GM12878 (cell line): Measurements from ENCODE around the gene TNFRSF1B. TPM values are rescaled to one million over a fixed set of nuclear protein-coding genes. Genes with fewer than 3 reads are reported as not detected.

ENCODE experiments used
- ATAC-seq: fragments of 200-7000 bp; cut with Tn5 transposase; 3 replicates; pipeline ENCODE4 v1.9.1; 2020; ENCODE audit warnings: mild to moderate bottlenecking, moderate library complexity
- BruUV-seq: library from RNA; stranded (reverse); fragments of 400-500 nt; replicated peaks from 2 replicates; lab custom pipeline; 2021; lab: Mats Ljungman, UMichigan
- CTCF ChIA-PET: fragments of 300-600 bp; sonication (Branson Sonifier 250); formaldehyde crosslinking; extraction: SDS; loops from one replicate; lab custom pipeline; 2021; ENCODE audit warnings: inconsistent platforms; lab: Yijun Ruan, JAX
- POLR2A ChIA-PET: fragments of 350-600 bp; formaldehyde crosslinking; extraction: SDS; loops from one replicate; lab custom pipeline; 2021; ENCODE audit warnings: inconsistent platforms; lab: Charles Lee
- RAD21 ChIA-PET: fragments of 300-600 bp; sonication (Branson Sonifier 250); formaldehyde crosslinking; loops from one replicate; lab custom pipeline; 2023; ENCODE audit warnings: antibody characterized with exemption; ENCODE audit not compliant: unreplicated experiment; lab: Charles Lee
- SMC1A ChIA-PET: fragments of 300-600 bp; sonication (Branson Sonifier 250); formaldehyde crosslinking; loops from one replicate; lab custom pipeline; 2023; ENCODE audit not compliant: unreplicated experiment, uncharacterized antibody; lab: Charles Lee
- DNase-seq: peaks from one replicate; pipeline ENCODE4 v3.0.0-alpha.2; 2011; ENCODE audit warnings: low read depth, low spot score
- FAIRE-seq: peaks from 3 replicates; lab custom pipeline; 2011; peaks lifted over from hg19 to GRCh38; lab: Jason Lieb, UNC
- H2AFZ ChIP-seq: 2 replicates; pipeline ENCODE4 v1.6.0; 2011; ENCODE audit warnings: low read depth, low read length, control low read depth; ENCODE audit not compliant: control insufficient read depth
- H3K27ac ChIP-seq: 2 replicates; pipeline ENCODE4 v1.5.1; 2011; ENCODE audit warnings: control low read depth; ENCODE audit not compliant: control insufficient read depth, insufficient read depth
- H3K27me3 ChIP-seq, 2 experiments: replicated peaks in 1 of 2; 2 replicates each; pipeline versions ENCODE4 v1.6.0 to v1.6.1; 2011; ENCODE audit warnings: low read length in 1 of 2; ENCODE audit not compliant: control insufficient read depth in 2 of 2, insufficient read depth in 2 of 2
- H3K36me3 ChIP-seq, 2 experiments: 2 replicates each; pipeline ENCODE4 v1.5.1; 2011; ENCODE audit warnings: low read length in 1 of 2; ENCODE audit not compliant: control insufficient read depth in 2 of 2, insufficient read depth in 2 of 2
- H3K4me1 ChIP-seq: 2 replicates; pipeline ENCODE4 v1.6.1; 2011; ENCODE audit warnings: mild to moderate bottlenecking, low read length, moderate library complexity, mixed read lengths; ENCODE audit not compliant: control insufficient read depth, insufficient read depth
- H3K4me2 ChIP-seq: 2 replicates; pipeline ENCODE4 v1.6.0; 2011; ENCODE audit warnings: control low read depth; ENCODE audit not compliant: control insufficient read depth, insufficient read depth
- H3K4me3 ChIP-seq: fragments of 200-600 bp; sonication (generic); 2 replicates; pipeline ENCODE4 v1.5.1; 2016
- H3K79me2 ChIP-seq: 2 replicates; pipeline ENCODE4 v1.6.0; 2011; ENCODE audit warnings: low read length; ENCODE audit not compliant: control insufficient read depth, insufficient read depth
- H3K9ac ChIP-seq: 2 replicates; pipeline ENCODE4 v1.8.0; 2011; ENCODE audit warnings: low read length, control low read depth, mixed read lengths; ENCODE audit not compliant: control insufficient read depth, insufficient read depth
- H3K9me3 ChIP-seq: replicated peaks from 3 replicates; pipeline ENCODE4 v1.5.1; 2011; ENCODE audit warnings: mild to moderate bottlenecking, low read length; ENCODE audit not compliant: control insufficient read depth, insufficient read depth
- H4K20me1 ChIP-seq: 2 replicates; pipeline ENCODE4 v1.6.0; 2011; ENCODE audit not compliant: control insufficient read depth, insufficient read depth
- BRCA1 ChIP-seq: IDR thresholded peaks from 2 replicates; pipeline ENCODE4 v1.6.1; 2011; ENCODE audit warnings: low read depth, low read length, improper control_type of control experiment
- CBFB ChIP-seq: IDR thresholded peaks from 2 replicates; pipeline ENCODE4 v1.6.1; 2016; ENCODE audit warnings: antibody characterized with exemption, low read depth
- GABPA ChIP-seq: IDR thresholded peaks from 2 replicates; pipeline ENCODE4 v1.6.1; 2014; ENCODE audit warnings: antibody characterized with exemption, low read depth, mild to moderate bottlenecking, inconsistent platforms
- NFIC ChIP-seq: IDR thresholded peaks from 2 replicates; pipeline ENCODE4 v1.6.1; 2012; ENCODE audit warnings: low read depth, mild to moderate bottlenecking, inconsistent platforms, low read length, moderate library complexity
- NR2C1 ChIP-seq: fragments of 450-650 bp; IDR thresholded peaks from 2 replicates; pipeline ENCODE4 v1.6.1; 2017; ENCODE audit warnings: antibody characterized with exemption, mild to moderate bottlenecking, moderate library complexity
- NR2F1 ChIP-seq: fragments of 450-650 bp; conservative IDR thresholded peaks from 2 replicates; pipeline ENCODE4 v1.6.1; 2017; ENCODE audit warnings: mild to moderate bottlenecking
- RAD51 ChIP-seq: fragments of 450-650 bp; IDR thresholded peaks from 2 replicates; pipeline ENCODE4 v1.6.1; 2016; ENCODE audit warnings: moderate library complexity, mild to moderate bottlenecking, inconsistent platforms
- RB1 ChIP-seq: fragments of 450-650 bp; formaldehyde crosslinking; IDR thresholded peaks from 2 replicates; pipeline ENCODE4 v1.6.1; 2017; ENCODE audit warnings: mild to moderate bottlenecking, borderline replicate concordance
- RELA ChIP-seq: fragments of 450-650 bp; IDR thresholded peaks from 2 replicates; pipeline ENCODE4 v1.8.0; 2014; ENCODE audit warnings: borderline replicate concordance; ENCODE audit not compliant: partially characterized antibody
- SREBF2 ChIP-seq: IDR thresholded peaks from 2 replicates; pipeline ENCODE4 v1.6.1; 2012; ENCODE audit warnings: mild to moderate bottlenecking, low read length
- SUZ12 ChIP-seq: fragments of 200-600 bp; sonication (generic); IDR thresholded peaks from one replicate; pipeline ENCODE4 v1.6.1; 2018; ENCODE audit warnings: antibody characterized with exemption, mild to moderate bottlenecking; ENCODE audit not compliant: unreplicated experiment
- YY1 ChIP-seq: IDR thresholded peaks from 2 replicates; pipeline ENCODE4 v1.6.1; 2011; ENCODE audit warnings: low read depth, mild to moderate bottlenecking, low read length
- ZNF207 ChIP-seq: fragments of 450-650 bp; IDR thresholded peaks from 2 replicates; pipeline ENCODE4 v1.6.1; 2014; ENCODE audit warnings: antibody characterized with exemption, mild to moderate bottlenecking, borderline replicate concordance
- ZNF24 ChIP-seq: fragments of 450-650 bp; IDR thresholded peaks from 2 replicates; pipeline ENCODE4 v1.6.1; 2017; ENCODE audit warnings: antibody characterized with exemption, mild to moderate bottlenecking
- ZNF384 ChIP-seq: IDR thresholded peaks from 2 replicates; pipeline ENCODE4 v1.6.1; 2012; ENCODE audit warnings: low read depth, mild to moderate bottlenecking, low read length, improper control_type of control experiment, borderline replicate concordance
- WGBS: methylation state at CpG from one replicate; pipeline ENCODE4 v1.1.6; 2016; ENCODE audit warnings: low lambda C conversion rate; ENCODE audit not compliant: insufficient replicate concordance, insufficient coverage; ENCODE audit errors: missing lambda C conversion rate; 5-methylcytosine and 5-hydroxymethylcytosine counted together
- in situ Hi-C: fragments of 300-500 bp; cut with MboI; formaldehyde crosslinking; loops from 9 replicates; pipeline ENCODE4 v1.14.3; 2018; ENCODE audit warnings: mixed read lengths
- intact Hi-C: fragments of 100-400 bp; cut with micrococcal nuclease; formaldehyde crosslinking; loops from one replicate; pipeline ENCODE4 v1.14.2; 2022; ENCODE audit not compliant: unreplicated experiment
- polyA plus RNA-seq, 11 experiments: library from polyadenylated mRNA; depleted of rRNA in 4 of 11; unstranded in 6 of 11; stranded (reverse) in 5 of 11; fragments of >200 nt; fragmentation: Nextera tagmentation in 4 of 11; fragmentation: Illumina TruSeq in 1 of 11; extraction: Ambion mirVana in 4 of 11; extraction: Trizol in 1 of 11; gene quantifications; 1 replicate in 1 of 11; 2 replicates in 10 of 11; pipeline versions ENCODE4 v1.2.1 to v1.2.3, GENCODE V29; 2011 to 2016; ENCODE audit warnings: inconsistent platforms in 2 of 11, missing spikeins in 2 of 11, low read depth in 1 of 11
- total RNA-seq, 4 experiments: library from RNA; depleted of rRNA in 3 of 4; stranded (reverse); fragments of >200 nt in 3 of 4; fragmentation: Illumina TruSeq in 1 of 4; extraction: Trizol in 1 of 4; gene quantifications; 2 replicates each; pipeline versions ENCODE4 v1.2.1 to v1.2.3, GENCODE V29; 2013 to 2021
- TF ChIP-seq, protein P1 (sequence below): fragments of 450-650 bp; IDR thresholded peaks from 2 replicates; pipeline ENCODE4 v1.6.1; 2017; ENCODE audit warnings: low read depth, mild to moderate bottlenecking, moderate library complexity
- TF ChIP-seq, protein P2 (sequence below): fragments of 450-650 bp; IDR thresholded peaks from 2 replicates; pipeline ENCODE4 v1.6.1; 2017; ENCODE audit warnings: antibody characterized with exemption, mild to moderate bottlenecking, moderate library complexity

The TNFRSF1B gene
- total and polyA plus RNA-seq, 10 of the 15 experiments (the other 5 are each of a cell fraction or from before 2014, with no cell fraction given): 10.1 to 87.2 (median 37.3) TPM

DNA sequence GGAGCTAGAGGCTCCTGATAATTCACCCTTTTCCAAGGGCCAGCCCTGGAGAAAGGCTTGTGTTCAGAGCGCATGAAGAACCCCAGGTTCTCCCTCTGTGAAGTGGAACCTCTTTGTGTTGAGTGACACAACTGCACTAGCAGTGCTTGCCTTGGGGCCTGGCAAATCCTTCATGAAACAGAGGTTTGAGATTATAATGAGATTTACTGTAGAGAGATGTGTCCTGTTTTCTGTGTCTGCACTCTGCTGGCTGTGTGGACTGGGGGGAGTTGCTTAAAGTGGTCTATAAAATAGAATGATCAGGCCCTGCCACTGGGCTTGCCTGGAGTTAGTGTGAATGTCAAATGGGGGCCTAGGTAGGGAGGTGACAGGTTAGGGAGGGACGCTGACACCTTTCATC, 11.5 kb upstream of the TNFRSF1B start:
- peaks cover 65% of the 10 kb centered on the region for H3K4me1 ChIP-seq
- H3K79me2 ChIP-seq: no peaks in the 10 kb centered on the region
- intact Hi-C loops: no loop called here
- no peaks in the 10 kb centered on the region for H3K9me3 ChIP-seq
- RAD21 ChIA-PET: interaction anchor here (1.1 to 1.2 kb wide), 2 partner anchors 10 to 28 kb away, joined by 4 read pairs; no protein-coding TSS in a partner anchor
- TF ChIP-seq ZNF384 (no peak), NFIC (no peak), ZNF24 (no peak), GABPA (no peak), NR2C1 (no peak), RAD51 (no peak), SUZ12 (no peak), BRCA1 (no peak), ZNF207 (no peak), YY1 (no peak), SREBF2 (no peak), NR2F1 (no peak), CBFB (no peak), RB1 (no peak), RELA (no peak)
- TF ChIP-seq, protein P1, sequence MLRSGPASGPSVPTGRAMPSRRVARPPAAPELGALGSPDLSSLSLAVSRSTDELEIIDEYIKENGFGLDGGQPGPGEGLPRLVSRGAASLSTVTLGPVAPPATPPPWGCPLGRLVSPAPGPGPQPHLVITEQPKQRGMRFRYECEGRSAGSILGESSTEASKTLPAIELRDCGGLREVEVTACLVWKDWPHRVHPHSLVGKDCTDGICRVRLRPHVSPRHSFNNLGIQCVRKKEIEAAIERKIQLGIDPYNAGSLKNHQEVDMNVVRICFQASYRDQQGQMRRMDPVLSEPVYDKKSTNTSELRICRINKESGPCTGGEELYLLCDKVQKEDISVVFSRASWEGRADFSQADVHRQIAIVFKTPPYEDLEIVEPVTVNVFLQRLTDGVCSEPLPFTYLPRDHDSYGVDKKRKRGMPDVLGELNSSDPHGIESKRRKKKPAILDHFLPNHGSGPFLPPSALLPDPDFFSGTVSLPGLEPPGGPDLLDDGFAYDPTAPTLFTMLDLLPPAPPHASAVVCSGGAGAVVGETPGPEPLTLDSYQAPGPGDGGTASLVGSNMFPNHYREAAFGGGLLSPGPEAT: no peak
- TF ChIP-seq, protein P2, sequence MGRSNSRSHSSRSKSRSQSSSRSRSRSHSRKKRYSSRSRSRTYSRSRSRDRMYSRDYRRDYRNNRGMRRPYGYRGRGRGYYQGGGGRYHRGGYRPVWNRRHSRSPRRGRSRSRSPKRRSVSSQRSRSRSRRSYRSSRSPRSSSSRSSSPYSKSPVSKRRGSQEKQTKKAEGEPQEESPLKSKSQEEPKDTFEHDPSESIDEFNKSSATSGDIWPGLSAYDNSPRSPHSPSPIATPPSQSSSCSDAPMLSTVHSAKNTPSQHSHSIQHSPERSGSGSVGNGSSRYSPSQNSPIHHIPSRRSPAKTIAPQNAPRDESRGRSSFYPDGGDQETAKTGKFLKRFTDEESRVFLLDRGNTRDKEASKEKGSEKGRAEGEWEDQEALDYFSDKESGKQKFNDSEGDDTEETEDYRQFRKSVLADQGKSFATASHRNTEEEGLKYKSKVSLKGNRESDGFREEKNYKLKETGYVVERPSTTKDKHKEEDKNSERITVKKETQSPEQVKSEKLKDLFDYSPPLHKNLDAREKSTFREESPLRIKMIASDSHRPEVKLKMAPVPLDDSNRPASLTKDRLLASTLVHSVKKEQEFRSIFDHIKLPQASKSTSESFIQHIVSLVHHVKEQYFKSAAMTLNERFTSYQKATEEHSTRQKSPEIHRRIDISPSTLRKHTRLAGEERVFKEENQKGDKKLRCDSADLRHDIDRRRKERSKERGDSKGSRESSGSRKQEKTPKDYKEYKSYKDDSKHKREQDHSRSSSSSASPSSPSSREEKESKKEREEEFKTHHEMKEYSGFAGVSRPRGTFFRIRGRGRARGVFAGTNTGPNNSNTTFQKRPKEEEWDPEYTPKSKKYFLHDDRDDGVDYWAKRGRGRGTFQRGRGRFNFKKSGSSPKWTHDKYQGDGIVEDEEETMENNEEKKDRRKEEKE: no peak
- H3K36me3 ChIP-seq: no peaks in the 10 kb centered on the region
- H3K27me3 ChIP-seq: no peaks in the 10 kb centered on the region
- no peak overlapping the region for H3K27ac ChIP-seq
- no peak overlapping the region for H3K4me2 ChIP-seq
- no peaks in the 10 kb centered on the region for H4K20me1 ChIP-seq
- WGBS: 96% methylated on average over 2 of the region's 2 CpGs
- BruUV-seq: no TSS peak
- FAIRE-seq (no peak), ATAC-seq (no peak), DNase-seq (no peak)
- no peak overlapping the region for H2AFZ ChIP-seq
- H3K4me3 ChIP-seq: no peak overlapping the region
- SMC1A ChIA-PET: interaction anchor here (0.5 to 19.3 kb wide), 7 partner anchors 10 to 47 kb away, joined by 3 to 347 read pairs (median 3); partner anchors contain the start of gene TNFRSF1B
- POLR2A ChIA-PET: interaction anchor here (1.0 to 11.6 kb wide), 8 partner anchors 6 to 77 kb away, joined by 3 to 166 read pairs (median 6); no protein-coding TSS in a partner anchor
- no peak overlapping the region for H3K9ac ChIP-seq
- CTCF ChIA-PET: interaction anchor here (0.6 to 2.1 kb wide), 3 partner anchors 10 to 22 kb away, joined by 3 to 4 read pairs (median 3); no protein-coding TSS in a partner anchor
- in situ Hi-C loops: loop anchor here (25.0 kb wide), 1 partner anchor 1582 kb away; no protein-coding TSS in a partner anchor
